Mesenchymal stem cell (in vitro differentiated cells and primary cell): ENCODE results near the gene NAGPA.
A peak's percentile ranks its signal among the peaks of the same experiment; 100 is the strongest.

ENCODE experiments used
- DNase-seq: peaks from one replicate; pipeline ENCODE4 v3.0.0-alpha.2; 2013
- H2AFZ ChIP-seq: one replicate; pipeline ENCODE4 v1.6.1; 2013; ENCODE audit warnings: low read depth, mild to moderate bottlenecking, control low read depth, inconsistent platforms, low read length, moderate library complexity
- H2AK5ac ChIP-seq: 2 replicates; pipeline ENCODE4 v1.6.1; 2013; ENCODE audit warnings: low read length, moderate library complexity, mild to moderate bottlenecking, inconsistent platforms; ENCODE audit not compliant: severe bottlenecking
- H2BK120ac ChIP-seq: one replicate; pipeline ENCODE4 v1.6.1; 2013; ENCODE audit warnings: low read depth, mild to moderate bottlenecking, inconsistent platforms, low read length, moderate library complexity
- H2BK12ac ChIP-seq, 2 experiments: one replicate each; pipeline ENCODE4 v1.6.1; 2013; ENCODE audit warnings: inconsistent platforms in 2 of 2, low read length in 2 of 2, mild to moderate bottlenecking in 2 of 2, moderate library complexity in 2 of 2, control low read depth in 1 of 2
- H2BK15ac ChIP-seq: one replicate; pipeline ENCODE4 v1.6.1; 2013; ENCODE audit warnings: mild to moderate bottlenecking, low read depth, inconsistent platforms; ENCODE audit not compliant: poor library complexity, severe bottlenecking
- H2BK5ac ChIP-seq: 2 replicates; pipeline ENCODE4 v1.6.1; 2013; ENCODE audit warnings: low read depth, mild to moderate bottlenecking, low read length, control low read depth, inconsistent platforms; ENCODE audit not compliant: poor library complexity, severe bottlenecking
- H3K14ac ChIP-seq, 2 experiments: one replicate each; pipeline ENCODE4 v1.6.1; 2013; ENCODE audit warnings: inconsistent platforms in 2 of 2, low read length in 2 of 2, control low read depth in 1 of 2, mild to moderate bottlenecking in 1 of 2, moderate library complexity in 1 of 2
- H3K18ac ChIP-seq, 2 experiments: one replicate each; pipeline ENCODE4 v1.6.1; 2013; ENCODE audit warnings: inconsistent platforms in 2 of 2, low read length in 2 of 2, control low read depth in 1 of 2, low read depth in 1 of 2, mild to moderate bottlenecking in 1 of 2
- H3K23ac ChIP-seq, 2 experiments: one replicate each; pipeline ENCODE4 v1.6.1; 2013; ENCODE audit warnings: inconsistent platforms in 2 of 2, low read length in 2 of 2, mild to moderate bottlenecking in 2 of 2, moderate library complexity in 2 of 2, control low read depth in 1 of 2
- H3K27ac ChIP-seq: 2 replicates; pipeline ENCODE4 v1.5.1; 2013; ENCODE audit warnings: mild to moderate bottlenecking, moderate library complexity, low read length, control low read depth, inconsistent platforms; ENCODE audit not compliant: poor library complexity, severe bottlenecking
- H3K27me3 ChIP-seq, 2 experiments: 2 replicates each; pipeline versions ENCODE4 v1.6.1 to v1.7.0; 2013; ENCODE audit warnings: low read length in 2 of 2, mild to moderate bottlenecking in 2 of 2, moderate library complexity in 2 of 2, control low read depth in 1 of 2, inconsistent platforms in 1 of 2; ENCODE audit not compliant: control insufficient read depth in 1 of 2, insufficient read depth in 1 of 2
- H3K36me3 ChIP-seq, 2 experiments: 2 replicates each; pipeline versions ENCODE4 v1.6.1 to v1.7.0; 2013; ENCODE audit warnings: low read length in 2 of 2, control low read depth in 1 of 2, inconsistent platforms in 1 of 2, low read depth in 1 of 2, mild to moderate bottlenecking in 1 of 2; ENCODE audit not compliant: insufficient read depth in 2 of 2, control insufficient read depth in 1 of 2
- H3K4ac ChIP-seq, 2 experiments: one replicate each; pipeline ENCODE4 v1.6.1; 2013; ENCODE audit warnings: inconsistent platforms in 2 of 2, low read length in 2 of 2, mild to moderate bottlenecking in 2 of 2, moderate library complexity in 2 of 2, control low read depth in 1 of 2, low read depth in 1 of 2
- H3K4me1 ChIP-seq: 2 replicates; pipeline ENCODE4 v1.6.1; 2013; ENCODE audit warnings: low read depth, low read length, control low read depth; ENCODE audit not compliant: control insufficient read depth, insufficient read depth
- H3K4me2 ChIP-seq: 2 replicates; pipeline ENCODE4 v1.6.1; 2013; ENCODE audit warnings: low read length, mild to moderate bottlenecking, inconsistent platforms; ENCODE audit not compliant: poor library complexity, severe bottlenecking
- H3K4me3 ChIP-seq, 2 experiments: 2 replicates each; pipeline versions ENCODE4 v1.5.1 to v1.7.0; 2013; ENCODE audit warnings: low read length in 2 of 2, mild to moderate bottlenecking in 2 of 2, control low read depth in 1 of 2, low read depth in 1 of 2; ENCODE audit not compliant: insufficient read depth in 1 of 2
- H3K79me1 ChIP-seq: replicated peaks from 2 replicates; pipeline ENCODE4 v1.6.1; 2013; ENCODE audit warnings: mild to moderate bottlenecking, control low read depth, low read length, inconsistent platforms; ENCODE audit not compliant: poor library complexity, severe bottlenecking
- H3K9ac ChIP-seq: 2 replicates; pipeline ENCODE4 v1.7.0; 2013; ENCODE audit warnings: mild to moderate bottlenecking, low read length, moderate library complexity
- H3K9me3 ChIP-seq: 2 replicates; pipeline ENCODE4 v1.7.0; 2013; ENCODE audit warnings: mild to moderate bottlenecking, low read length; ENCODE audit not compliant: control insufficient read depth
- H4K8ac ChIP-seq: one replicate; pipeline ENCODE4 v1.6.1; 2013; ENCODE audit warnings: inconsistent platforms, mild to moderate bottlenecking, low read length, moderate library complexity
- H4K91ac ChIP-seq: one replicate; pipeline ENCODE4 v1.6.1; 2013; ENCODE audit warnings: mild to moderate bottlenecking, low read length, inconsistent platforms
- WGBS: methylation state at CpG from one replicate; pipeline ENCODE4 v1.1.7; 2013; ENCODE audit warnings: mixed read lengths; 5-methylcytosine and 5-hydroxymethylcytosine counted together

NAGPA gene

GRCh38 chr16:5008311-5008731, 25.4 kb downstream of the NAGPA start:
- Histone ChIP-seq H3K4me2 (no peak overlapping the region), H2BK15ac (no peak overlapping the region), H3K4ac (no peak overlapping the region), H3K9ac (no peak overlapping the region), H2BK120ac (no peak overlapping the region), H3K36me3 (no peaks in the 10 kb centered on the region), H2AK5ac (no peak overlapping the region), H3K9me3 (no peaks in the 10 kb centered on the region), H4K91ac (no peak overlapping the region), H2BK12ac (no peak overlapping the region), H3K27me3 (peaks cover 37 to 39% of the 10 kb centered on the region in 2 experiments), H3K14ac (no peak overlapping the region), H4K8ac (no peak overlapping the region), H3K23ac (peak overlapping the region in 1 of 2 experiments; percentile 40), H3K27ac (no peak overlapping the region), H2BK5ac (no peak overlapping the region), H2AFZ (no peak overlapping the region), H3K79me1 (no peaks in the 10 kb centered on the region), H3K4me3 (no peak overlapping the region), H3K4me1 (no peaks in the 10 kb centered on the region), H3K18ac (no peak overlapping the region)
- WGBS: 87% methylated on average over 18 of the region's 18 CpGs
- no peak for DNase-seq

- Histone ChIP-seq H2BK15ac (no peak overlapping the region), H3K4me2 (no peak overlapping the region), H3K4me3 (no peak overlapping the region), H3K9ac (no peak overlapping the region), H4K8ac (no peak overlapping the region), H2BK5ac (no peak overlapping the region), H3K4ac (no peak overlapping the region), H3K23ac (no peak overlapping the region), H3K36me3 (no peaks in the 10 kb centered on the region), H4K91ac (no peak overlapping the region), H2BK120ac (no peak overlapping the region), H2AFZ (no peak overlapping the region), H3K4me1 (no peaks in the 10 kb centered on the region), H3K18ac (no peak overlapping the region), H3K14ac (no peak overlapping the region), H2AK5ac (no peak overlapping the region), H2BK12ac (no peak overlapping the region), H3K27me3 (peaks cover 37 to 41% of the 10 kb centered on the region in 2 experiments), H3K9me3 (no peaks in the 10 kb centered on the region), H3K79me1 (no peaks in the 10 kb centered on the region), H3K27ac (no peak overlapping the region)
- 86% methylated on average over 7 of the region's 10 CpGs for WGBS
- DNase-seq: no peak
These were observed 26.5 kb downstream of the NAGPA start for GRCh38 chr16:5007256-5007655.

- no peaks in the 10 kb centered on the region for H3K9me3 ChIP-seq
- H3K23ac ChIP-seq: no peak overlapping the region
- H3K9ac ChIP-seq: no peak overlapping the region
- peaks cover 34% of the 10 kb centered on the region in 2 experiments for H3K27me3 ChIP-seq
- H2BK12ac ChIP-seq: no peak overlapping the region
- H3K27ac ChIP-seq: no peak overlapping the region
- no peak overlapping the region for H2BK120ac ChIP-seq
- H3K4me1 ChIP-seq: no peaks in the 10 kb centered on the region
- H3K79me1 ChIP-seq: no peaks in the 10 kb centered on the region
- no peak overlapping the region for H2AFZ ChIP-seq
- H3K4ac ChIP-seq: no peak overlapping the region
- H3K36me3 ChIP-seq: no peaks in the 10 kb centered on the region
- H3K4me2 ChIP-seq: no peak overlapping the region
- H3K4me3 ChIP-seq: no peak overlapping the region
- no peak overlapping the region for H4K8ac ChIP-seq
- H4K91ac ChIP-seq: no peak overlapping the region
- H3K18ac ChIP-seq: no peak overlapping the region
- WGBS: 80% methylated on average over 22 of the region's 22 CpGs
- DNase-seq: no peak
- no peak overlapping the region for H2BK5ac ChIP-seq
- H2BK15ac ChIP-seq: no peak overlapping the region
- no peak overlapping the region for H3K14ac ChIP-seq
- H2AK5ac ChIP-seq: no peak overlapping the region
These were observed 27.2 kb downstream of the NAGPA start for GRCh38 chr16:5006348-5007193.

GRCh38 chr16:5005916-5006315, 27.8 kb downstream of the NAGPA start:
- Histone ChIP-seq H3K4me3 (no peak overlapping the region), H3K4ac (no peak overlapping the region), H2BK12ac (no peak overlapping the region), H4K91ac (no peak overlapping the region), H2AFZ (no peak overlapping the region), H3K79me1 (no peaks in the 10 kb centered on the region), H4K8ac (no peak overlapping the region), H3K27ac (no peak overlapping the region), H3K36me3 (no peaks in the 10 kb centered on the region), H2AK5ac (no peak overlapping the region), H3K14ac (no peak overlapping the region), H3K4me2 (no peak overlapping the region), H3K4me1 (no peaks in the 10 kb centered on the region), H3K9ac (no peak overlapping the region), H3K9me3 (no peaks in the 10 kb centered on the region), H3K27me3 (peaks cover 27 to 33% of the 10 kb centered on the region in 2 experiments), H2BK120ac (no peak overlapping the region), H3K23ac (no peak overlapping the region), H2BK15ac (no peak overlapping the region), H2BK5ac (no peak overlapping the region), H3K18ac (no peak overlapping the region)
- 90% methylated on average over 4 of the region's 4 CpGs for WGBS
- DNase-seq: no peak
